ENCODE results near the gene STAG1. TPM values are rescaled to one million over a fixed set of nuclear protein-coding genes. Genes with fewer than 3 reads are reported as not detected.
"Not testable (repeated sequence)": the region's sequence is repeated elsewhere in the genome, so short reads cannot be mapped to it uniquely, and the experiment has no call there.

The STAG1 gene
- total and polyA plus RNA-seq, 2 donors (not counting 1 experiment from before 2014, with no cell fraction given) = 23.2 to 38.6 TPM

GRCh38 chr3:136577791-136578190 lies 174.4 kb downstream of the STAG1 start:
- H3K9me3 ChIP-seq (ENCODE audit: control insufficient read depth, insufficient read depth, low read depth, low read length) = no peaks in the 10 kb centered on the region
- H3K27ac ChIP-seq (ENCODE audit: insufficient read depth, low read length) = no peak overlapping the region
- no peaks in the 10 kb centered on the region for H4K20me1 ChIP-seq (ENCODE audit: control insufficient read depth, extremely low read depth, insufficient read depth, low read length)
- H3K4me2 ChIP-seq (ENCODE audit: extremely low read depth, insufficient read depth, low read length) = no peak overlapping the region
- no peaks in the 10 kb centered on the region for H3K79me2 ChIP-seq (ENCODE audit: control insufficient read depth, insufficient read depth, low read length)
- DNase-seq (ENCODE audit: low read depth in 2 of 2) = no peak
- H3K36me3 ChIP-seq (ENCODE audit: control insufficient read depth, insufficient read depth, low read length) = no peaks in the 10 kb centered on the region
- TF ChIP-seq EZH2 (IDR thresholded peaks at IDR 0.05; ENCODE audit: low read length, missing control alignments) (no peak), CTCF (conservative IDR thresholded peaks at IDR 0.05 in 1 of 2, IDR thresholded peaks at IDR 0.05 in 1 of 2; ENCODE audit: low read depth in 1 of 2, low read length in 2 of 2) (no peak)
- H3K27me3 ChIP-seq (ENCODE audit: control insufficient read depth, insufficient read depth, low read length) = no peaks in the 10 kb centered on the region
- no peaks in the 10 kb centered on the region for H3K4me1 ChIP-seq (ENCODE audit: control insufficient read depth, extremely low read depth, insufficient read depth, low read length)
- no peak overlapping the region for H3K9ac ChIP-seq (ENCODE audit: insufficient read depth, low read length)
- H2AFZ ChIP-seq (ENCODE audit: low read length) = no peak overlapping the region
- no peak overlapping the region for H3K4me3 ChIP-seq (replicated peaks in 1 of 4; ENCODE audit: control extremely low read depth in 1 of 4, insufficient read depth in 1 of 4, low read depth in 3 of 4, low read length in 4 of 4)

GRCh38 chr3:136576279-136577009 lies 175.7 kb downstream of the STAG1 start:
- no peak overlapping the region for H2AFZ ChIP-seq (ENCODE audit: low read length)
- H3K79me2 ChIP-seq (ENCODE audit: control insufficient read depth, insufficient read depth, low read length) = no peaks in the 10 kb centered on the region
- no peak for TF ChIP-seq EZH2 (IDR thresholded peaks at IDR 0.05; ENCODE audit: low read length, missing control alignments)
- no peak for TF ChIP-seq CTCF (conservative IDR thresholded peaks at IDR 0.05 in 1 of 2, IDR thresholded peaks at IDR 0.05 in 1 of 2; ENCODE audit: low read depth in 1 of 2, low read length in 2 of 2)
- H3K4me3 ChIP-seq (replicated peaks in 1 of 4; ENCODE audit: control extremely low read depth in 1 of 4, insufficient read depth in 1 of 4, low read depth in 3 of 4, low read length in 4 of 4) = no peak overlapping the region
- no peaks in the 10 kb centered on the region for H4K20me1 ChIP-seq (ENCODE audit: control insufficient read depth, extremely low read depth, insufficient read depth, low read length)
- no peak overlapping the region for H3K27ac ChIP-seq (ENCODE audit: insufficient read depth, low read length)
- H3K27me3 ChIP-seq (ENCODE audit: control insufficient read depth, insufficient read depth, low read length) = no peaks in the 10 kb centered on the region
- DNase-seq (ENCODE audit: low read depth in 2 of 2) = no peak
- H3K36me3 ChIP-seq (ENCODE audit: control insufficient read depth, insufficient read depth, low read length) = no peaks in the 10 kb centered on the region
- no peaks in the 10 kb centered on the region for H3K9me3 ChIP-seq (ENCODE audit: control insufficient read depth, insufficient read depth, low read depth, low read length)
- H3K4me1 ChIP-seq (ENCODE audit: control insufficient read depth, extremely low read depth, insufficient read depth, low read length) = no peaks in the 10 kb centered on the region
- no peak overlapping the region for H3K9ac ChIP-seq (ENCODE audit: insufficient read depth, low read length)
- no peak overlapping the region for H3K4me2 ChIP-seq (ENCODE audit: extremely low read depth, insufficient read depth, low read length)

GRCh38 chr3:136567599-136568188 lies 184.5 kb downstream of the STAG1 start:
- H3K4me2 ChIP-seq (ENCODE audit: extremely low read depth, insufficient read depth, low read length) = no peak overlapping the region
- no peak for DNase-seq (ENCODE audit: low read depth in 2 of 2)
- TF ChIP-seq EZH2 (IDR thresholded peaks at IDR 0.05; ENCODE audit: low read length, missing control alignments) (no peak), CTCF (conservative IDR thresholded peaks at IDR 0.05 in 1 of 2, IDR thresholded peaks at IDR 0.05 in 1 of 2; ENCODE audit: low read depth in 1 of 2, low read length in 2 of 2) (no peak)
- no peak overlapping the region for H2AFZ ChIP-seq (ENCODE audit: low read length)
- H3K4me3 ChIP-seq (replicated peaks in 1 of 4; ENCODE audit: control extremely low read depth in 1 of 4, insufficient read depth in 1 of 4, low read depth in 3 of 4, low read length in 4 of 4) = no peak overlapping the region
- no peaks in the 10 kb centered on the region for H3K27me3 ChIP-seq (ENCODE audit: control insufficient read depth, insufficient read depth, low read length)
- H3K79me2 ChIP-seq (ENCODE audit: control insufficient read depth, insufficient read depth, low read length) = no peaks in the 10 kb centered on the region
- no peak overlapping the region for H3K9ac ChIP-seq (ENCODE audit: insufficient read depth, low read length)
- H3K4me1 ChIP-seq (ENCODE audit: control insufficient read depth, extremely low read depth, insufficient read depth, low read length) = no peaks in the 10 kb centered on the region
- H3K27ac ChIP-seq (ENCODE audit: insufficient read depth, low read length) = no peak overlapping the region
- H3K9me3 ChIP-seq (ENCODE audit: control insufficient read depth, insufficient read depth, low read depth, low read length) = no peaks in the 10 kb centered on the region
- no peaks in the 10 kb centered on the region for H4K20me1 ChIP-seq (ENCODE audit: control insufficient read depth, extremely low read depth, insufficient read depth, low read length)
- no peaks in the 10 kb centered on the region for H3K36me3 ChIP-seq (ENCODE audit: control insufficient read depth, insufficient read depth, low read length)

- H3K9me3 ChIP-seq (ENCODE audit: control insufficient read depth, insufficient read depth, low read depth, low read length); DNase-seq (ENCODE audit: low read depth in 2 of 2); H3K9ac ChIP-seq (ENCODE audit: insufficient read depth, low read length); H3K27me3 ChIP-seq (ENCODE audit: control insufficient read depth, insufficient read depth, low read length); H3K4me1 ChIP-seq (ENCODE audit: control insufficient read depth, extremely low read depth, insufficient read depth, low read length); H3K79me2 ChIP-seq (ENCODE audit: control insufficient read depth, insufficient read depth, low read length); H3K36me3 ChIP-seq (ENCODE audit: control insufficient read depth, insufficient read depth, low read length); H3K27ac ChIP-seq (ENCODE audit: insufficient read depth, low read length); H3K4me3 ChIP-seq (replicated peaks in 1 of 4; ENCODE audit: control extremely low read depth in 1 of 4, insufficient read depth in 1 of 4, low read depth in 3 of 4, low read length in 4 of 4); H3K4me2 ChIP-seq (ENCODE audit: extremely low read depth, insufficient read depth, low read length); H2AFZ ChIP-seq (ENCODE audit: low read length); H4K20me1 ChIP-seq (ENCODE audit: control insufficient read depth, extremely low read depth, insufficient read depth, low read length): not testable (repeated sequence)
Measured at GRCh38 chr3:136564962-136565361, 187.2 kb downstream of the STAG1 start.

Measured in fibroblast of lung (primary cell).